Measurements from ENCODE around the gene RREB1. TPM values are rescaled to one million over a fixed set of nuclear protein-coding genes. Genes with fewer than 3 reads are reported as not detected.
A peak's percentile ranks its signal among the peaks of the same experiment; 100 is the strongest.

Gene RREB1
- polyA plus RNA-seq, 1 experiment: 1.2 TPM

DNA sequence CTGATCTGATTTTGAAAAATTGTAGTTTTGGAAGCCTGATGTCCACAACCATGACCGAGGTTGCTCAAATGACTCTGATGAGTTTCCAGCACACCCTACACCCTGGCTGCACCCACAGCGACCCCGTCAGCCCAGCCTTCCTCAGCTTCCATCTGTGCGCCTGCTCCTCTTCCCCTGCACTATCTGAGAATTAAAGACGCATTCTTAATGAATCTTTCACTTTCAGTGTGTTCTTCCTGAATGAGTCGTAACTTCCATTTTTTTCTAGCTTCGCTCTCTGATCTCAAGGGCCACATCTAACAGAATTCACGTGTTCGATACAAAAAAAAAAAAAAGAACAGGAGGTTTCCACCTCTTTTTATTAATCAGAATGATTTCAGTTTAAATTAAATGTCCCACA lies 21.3 kb upstream of the RREB1 start:
- Histone ChIP-seq H3K4me3 (ENCODE audit: low read depth, low read length) (peak overlapping the region; percentile 24), H3K27me3 (ENCODE audit: control insufficient read depth, insufficient read depth, low read length) (no peaks in the 10 kb centered on the region), H3K36me3 (ENCODE audit: control insufficient read depth, insufficient read depth, low read length) (no peaks in the 10 kb centered on the region)
- POLR2A ChIA-PET: interaction anchor here (0.7 kb wide), 1 partner anchor 17 kb away, joined by 12 read pairs; no protein-coding TSS in a partner anchor
- no peak for DNase-seq (ENCODE audit: low read depth)
- TF ChIP-seq, protein P1, sequence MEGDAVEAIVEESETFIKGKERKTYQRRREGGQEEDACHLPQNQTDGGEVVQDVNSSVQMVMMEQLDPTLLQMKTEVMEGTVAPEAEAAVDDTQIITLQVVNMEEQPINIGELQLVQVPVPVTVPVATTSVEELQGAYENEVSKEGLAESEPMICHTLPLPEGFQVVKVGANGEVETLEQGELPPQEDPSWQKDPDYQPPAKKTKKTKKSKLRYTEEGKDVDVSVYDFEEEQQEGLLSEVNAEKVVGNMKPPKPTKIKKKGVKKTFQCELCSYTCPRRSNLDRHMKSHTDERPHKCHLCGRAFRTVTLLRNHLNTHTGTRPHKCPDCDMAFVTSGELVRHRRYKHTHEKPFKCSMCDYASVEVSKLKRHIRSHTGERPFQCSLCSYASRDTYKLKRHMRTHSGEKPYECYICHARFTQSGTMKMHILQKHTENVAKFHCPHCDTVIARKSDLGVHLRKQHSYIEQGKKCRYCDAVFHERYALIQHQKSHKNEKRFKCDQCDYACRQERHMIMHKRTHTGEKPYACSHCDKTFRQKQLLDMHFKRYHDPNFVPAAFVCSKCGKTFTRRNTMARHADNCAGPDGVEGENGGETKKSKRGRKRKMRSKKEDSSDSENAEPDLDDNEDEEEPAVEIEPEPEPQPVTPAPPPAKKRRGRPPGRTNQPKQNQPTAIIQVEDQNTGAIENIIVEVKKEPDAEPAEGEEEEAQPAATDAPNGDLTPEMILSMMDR (IDR thresholded peaks at IDR 0.05; ENCODE audit: insufficient read depth, low read depth, low read length): peak; percentile 18; the same call in 1 of the 2 replicates
- CTCF ChIA-PET: interaction anchor here (0.7 to 1.4 kb wide), 7 partner anchors 9 to 410 kb away, joined by 3 to 7 read pairs (median 4); partner anchors contain the start of gene RREB1

DNA sequence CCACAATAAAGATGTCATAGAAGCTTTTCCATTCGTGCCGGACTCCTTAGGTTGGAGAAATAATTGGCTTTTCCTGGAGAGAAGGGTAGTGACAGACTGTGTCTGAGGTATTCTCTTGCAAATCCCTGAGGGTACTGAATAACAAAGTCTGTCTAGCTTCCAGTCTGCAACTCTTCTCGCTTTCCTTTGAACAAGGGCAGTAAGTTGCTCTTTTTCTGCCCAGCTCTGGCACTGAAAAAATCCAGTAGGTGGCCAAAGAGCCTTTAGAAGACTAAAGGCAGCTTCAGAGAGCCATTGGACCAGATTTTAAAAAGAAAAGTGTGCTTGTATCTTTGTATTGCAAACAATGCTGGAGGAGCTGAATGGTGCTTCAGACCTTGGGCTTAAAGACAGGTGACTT lies 20.7 kb upstream of the RREB1 start:
- TF ChIP-seq, protein P1 (IDR thresholded peaks at IDR 0.05; ENCODE audit: insufficient read depth, low read depth, low read length): peak; percentile 34; the same call in 1 of the 2 replicates
- ChIA-PET POLR2A (interaction anchor here (0.7 kb wide), 1 partner anchor 16 kb away, joined by 12 read pairs; no protein-coding TSS in a partner anchor), CTCF (interaction anchor here (0.7 to 1.5 kb wide), 9 partner anchors 8 to 410 kb away, joined by 3 to 8 read pairs (median 4); partner anchors contain the start of gene RREB1)
- Histone ChIP-seq H3K36me3 (ENCODE audit: control insufficient read depth, insufficient read depth, low read length) (no peaks in the 10 kb centered on the region), H3K27me3 (ENCODE audit: control insufficient read depth, insufficient read depth, low read length) (no peaks in the 10 kb centered on the region), H3K4me3 (ENCODE audit: low read depth, low read length) (peak overlapping the region; percentile 24)
- DNase-seq (ENCODE audit: low read depth): no peak

DNA sequence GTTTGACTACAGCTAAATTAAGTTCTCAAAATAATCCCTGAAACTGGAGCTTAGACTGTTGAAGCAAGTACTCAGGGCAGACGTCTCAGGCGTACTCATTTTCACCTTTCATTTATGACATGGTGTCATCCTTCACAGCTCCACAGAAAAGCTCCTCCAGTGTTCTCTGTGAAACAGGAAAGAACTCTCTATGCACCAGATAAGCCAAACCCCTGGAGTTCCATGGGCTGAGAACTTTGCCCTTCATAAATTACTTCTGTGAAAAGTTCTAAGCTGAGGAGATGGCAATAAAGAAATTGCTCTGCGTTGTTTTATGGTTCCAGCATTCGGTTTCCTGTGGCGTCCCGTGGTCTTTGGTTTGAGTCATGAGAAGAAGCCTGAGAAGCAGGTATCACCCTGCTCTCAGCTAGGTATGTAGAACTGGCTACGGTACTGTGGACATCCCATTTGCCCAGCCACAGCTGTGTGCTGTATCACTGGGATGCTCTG lies 20.2 kb upstream of the RREB1 start:
- no peak overlapping the region for H3K4me3 ChIP-seq (ENCODE audit: low read depth, low read length)
- TF ChIP-seq, protein P1 (IDR thresholded peaks at IDR 0.05; ENCODE audit: insufficient read depth, low read depth, low read length): no peak
- H3K36me3 ChIP-seq (ENCODE audit: control insufficient read depth, insufficient read depth, low read length): no peaks in the 10 kb centered on the region
- no peak for DNase-seq (ENCODE audit: low read depth)
- no peaks in the 10 kb centered on the region for H3K27me3 ChIP-seq (ENCODE audit: control insufficient read depth, insufficient read depth, low read length)
- CTCF ChIA-PET: interaction anchor here (0.6 to 1.5 kb wide), 5 partner anchors 8 to 329 kb away, joined by 3 to 8 read pairs (median 4); no protein-coding TSS in a partner anchor
- POLR2A ChIA-PET: no interaction called here

DNA sequence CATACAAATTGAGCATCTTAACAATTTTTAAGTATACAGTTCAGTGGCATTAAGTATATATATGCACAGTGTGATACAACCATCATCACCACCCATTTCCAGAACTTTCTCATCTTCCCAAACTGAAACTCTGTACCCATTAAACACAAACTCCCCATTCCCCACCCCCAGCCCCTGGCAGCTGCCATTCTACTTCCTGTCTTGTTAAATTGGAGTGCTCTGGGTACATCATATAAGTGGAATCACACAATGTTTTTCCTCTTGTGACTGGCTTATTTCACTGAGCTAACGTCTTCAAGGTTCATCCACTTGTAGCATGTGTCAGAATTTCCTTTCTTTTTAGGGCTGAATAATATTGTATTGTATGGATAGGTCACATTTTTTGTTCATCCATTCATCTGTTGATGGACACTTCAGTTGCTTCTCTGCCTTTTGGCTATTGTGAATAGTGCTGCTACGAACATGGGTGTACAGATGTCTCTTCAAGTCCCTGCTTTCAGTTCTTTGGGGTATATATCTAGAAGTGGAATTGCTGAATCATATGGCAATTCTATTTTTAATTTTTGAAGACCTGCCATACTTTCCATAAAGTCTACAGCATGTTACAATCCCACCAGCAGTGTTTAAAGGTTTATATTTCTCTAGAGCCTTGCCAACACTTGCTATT lies 19.6 kb upstream of the RREB1 start:
- ChIA-PET CTCF (interaction anchor here (0.6 to 1.5 kb wide), 2 partner anchors 18 to 328 kb away, joined by 3 to 8 read pairs; no protein-coding TSS in a partner anchor), POLR2A (no interaction called here)
- TF ChIP-seq, protein P1 (IDR thresholded peaks at IDR 0.05; ENCODE audit: insufficient read depth, low read depth, low read length): no peak
- Histone ChIP-seq H3K36me3 (ENCODE audit: control insufficient read depth, insufficient read depth, low read length) (no peaks in the 10 kb centered on the region), H3K4me3 (ENCODE audit: low read depth, low read length) (no peak overlapping the region), H3K27me3 (ENCODE audit: control insufficient read depth, insufficient read depth, low read length) (no peaks in the 10 kb centered on the region)
- DNase-seq (ENCODE audit: low read depth): no peak

DNA sequence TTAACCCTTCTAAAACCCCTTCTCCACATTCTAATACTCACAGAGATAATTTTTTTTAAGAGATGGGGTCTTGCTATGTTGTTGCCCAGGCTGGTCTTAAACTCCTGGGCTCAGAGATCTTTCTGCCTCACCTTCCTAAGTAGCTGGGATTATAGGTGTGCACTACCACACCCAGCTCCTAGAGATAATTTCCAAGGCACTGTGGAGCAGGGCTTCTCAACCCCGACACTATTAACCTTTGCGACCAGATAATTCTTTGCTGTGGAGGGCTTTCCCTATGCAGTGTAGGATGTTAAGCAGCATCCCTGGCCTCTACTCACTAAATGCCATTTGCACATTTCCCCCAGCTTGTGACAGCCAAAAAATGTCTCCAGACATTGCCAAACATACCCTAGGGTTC lies 8.8 kb upstream of the RREB1 start:
- DNase-seq (ENCODE audit: low read depth): no peak
- Histone ChIP-seq H3K36me3 (ENCODE audit: control insufficient read depth, insufficient read depth, low read length) (no peaks in the 10 kb centered on the region), H3K4me3 (ENCODE audit: low read depth, low read length) (no peak overlapping the region), H3K27me3 (ENCODE audit: control insufficient read depth, insufficient read depth, low read length) (peaks cover 2% of the 10 kb centered on the region; the same call in 1 of the 2 replicates)
- ChIA-PET POLR2A (no interaction called here), CTCF (no interaction called here)
- TF ChIP-seq, protein P1 (IDR thresholded peaks at IDR 0.05; ENCODE audit: insufficient read depth, low read depth, low read length): no peak
